ENCODE data around the gene SDHA.
A peak's percentile ranks its signal among the peaks of the same experiment; 100 is the strongest.
"Not testable (repeated sequence)": the region's sequence is repeated elsewhere in the genome, so short reads cannot be mapped to it uniquely, and the experiment has no call there.

The SDHA gene

DNA sequence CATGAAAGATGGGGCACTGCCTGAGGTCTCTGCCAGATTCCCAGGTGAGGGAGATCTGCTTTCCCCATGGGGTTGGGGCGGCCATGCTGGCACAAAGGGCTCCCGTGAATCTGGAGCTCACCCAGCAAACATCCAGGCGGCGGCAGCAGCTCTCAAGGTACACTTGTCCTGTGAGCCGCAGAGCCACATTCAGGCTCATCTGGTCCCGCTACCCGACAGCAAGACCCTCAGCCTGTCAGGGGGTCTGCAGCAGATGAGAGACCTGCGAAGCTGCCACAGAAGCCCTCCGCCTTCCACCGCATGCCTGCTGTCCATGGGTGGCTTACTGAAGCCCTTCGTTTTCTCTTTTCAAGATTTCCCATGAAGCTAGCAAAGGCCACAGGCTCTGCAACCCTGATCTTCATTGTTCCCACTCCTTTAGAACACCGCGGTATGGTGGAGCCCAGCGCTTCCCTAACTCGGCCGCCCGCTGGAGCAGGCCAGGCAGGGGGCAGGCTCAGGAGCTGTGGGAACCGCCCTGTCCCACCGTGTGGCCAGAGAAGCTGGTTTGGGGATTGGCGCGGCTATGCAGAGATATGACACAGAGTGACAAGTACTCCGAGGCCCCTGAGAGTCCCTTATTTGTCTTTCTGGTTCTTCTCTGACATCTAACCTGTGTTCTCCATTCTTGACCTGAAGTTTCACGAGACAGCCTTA, 18.0 kb upstream of the SDHA start:
- Mint-ChIP-seq H3K4me1 (peaks cover 11% of the 10 kb centered on the region), H3K9me3 (no peaks in the 10 kb centered on the region), H3K27ac (no peak overlapping the region), H3K36me3 (peaks cover 15% of the 10 kb centered on the region), H3K4me3 (no peak overlapping the region)
- DNase-seq (ENCODE audit: low spot score in 2 of 2) (no peak), ATAC-seq (no peak)

DNA sequence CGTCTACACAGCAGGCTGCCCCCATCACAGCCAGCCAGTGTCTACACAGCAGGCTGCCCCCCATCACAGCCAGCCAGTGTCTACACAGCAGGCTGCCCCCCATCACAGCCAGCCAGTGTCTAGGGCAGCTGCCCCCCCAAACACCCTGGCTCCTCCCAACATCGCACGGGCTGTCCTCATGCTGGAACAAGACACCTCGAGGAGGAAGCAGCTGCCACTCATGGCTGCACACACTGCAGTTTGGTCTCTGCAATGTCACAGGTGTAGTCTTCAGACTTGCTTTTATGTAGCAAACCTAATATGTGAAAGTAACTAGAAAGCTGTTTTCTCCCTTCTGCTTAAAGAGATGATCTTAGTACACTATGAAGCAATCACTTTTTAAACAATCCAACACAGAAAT, 17.1 kb upstream of the SDHA start:
- Mint-ChIP-seq H3K4me1 (peaks cover 5% of the 10 kb centered on the region), H3K4me3 (no peak overlapping the region), H3K9me3 (no peaks in the 10 kb centered on the region), H3K36me3 (peaks cover 24% of the 10 kb centered on the region), H3K27ac (peak overlapping the region; percentile 29)
- DNase-seq (ENCODE audit: low spot score in 2 of 2) (no peak), ATAC-seq (no peak)

DNA sequence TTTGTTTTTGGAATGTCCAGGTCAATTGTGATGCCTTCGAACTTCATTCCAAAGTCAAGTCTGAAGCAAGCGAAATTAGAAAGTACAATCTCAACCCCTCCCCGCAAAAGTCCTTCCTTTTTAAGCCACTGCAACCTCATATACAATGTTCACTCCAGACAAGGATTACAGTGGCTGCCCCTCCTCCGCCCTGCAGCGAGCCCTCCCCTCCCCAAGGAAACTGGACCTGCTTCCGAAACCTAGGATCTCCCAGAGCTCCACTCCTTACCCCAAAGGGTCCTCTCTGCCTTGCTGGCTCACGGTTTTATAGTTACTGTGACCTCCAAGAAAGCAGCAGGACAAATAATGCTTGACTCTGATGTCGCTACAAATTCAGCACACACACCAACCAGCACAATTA, 16.4 kb upstream of the SDHA start:
- no peak for ATAC-seq
- H3K4me1 Mint-ChIP-seq: peaks cover 5% of the 10 kb centered on the region
- peaks cover 30% of the 10 kb centered on the region for H3K36me3 Mint-ChIP-seq
- DNase-seq (ENCODE audit: low spot score in 2 of 2): no peak
- no peak overlapping the region for H3K27ac Mint-ChIP-seq
- H3K4me3 Mint-ChIP-seq: no peak overlapping the region
- no peaks in the 10 kb centered on the region for H3K9me3 Mint-ChIP-seq

DNA sequence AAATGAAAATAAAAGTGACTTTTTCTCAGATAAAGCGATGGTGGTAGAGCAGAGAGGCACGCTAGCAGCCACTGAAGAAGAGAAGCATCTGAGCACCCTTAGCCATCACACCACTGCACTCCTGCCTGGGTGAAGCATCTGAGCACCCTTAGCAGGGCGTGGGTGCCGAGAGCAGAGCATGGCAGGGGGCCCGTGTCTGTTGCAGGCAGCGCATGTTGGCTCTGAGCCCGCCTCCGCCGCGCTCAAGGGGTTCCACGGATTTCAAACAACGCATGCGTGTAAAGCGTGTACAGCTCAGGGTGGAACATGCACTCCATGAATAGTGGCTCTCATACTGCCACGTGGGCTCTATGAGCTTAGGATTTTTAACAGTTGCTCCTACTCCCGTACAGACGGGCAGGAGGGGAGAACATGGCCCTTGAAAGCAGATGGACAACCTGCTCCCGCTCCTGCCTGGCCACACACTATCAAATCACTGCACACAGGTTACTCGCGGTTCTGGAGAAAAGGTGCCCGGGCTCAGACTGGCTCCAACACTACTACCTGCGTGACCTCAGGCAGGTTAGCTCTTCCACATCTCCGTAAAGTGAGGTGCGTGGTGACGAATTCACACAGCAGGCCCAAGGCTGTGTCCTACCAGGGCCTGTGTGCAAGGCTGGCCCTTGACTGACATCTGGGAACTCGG, 14.7 kb upstream of the SDHA start:
- ATAC-seq (no peak), DNase-seq (ENCODE audit: low spot score in 2 of 2) (no peak)
- H3K36me3 Mint-ChIP-seq: peaks cover 47% of the 10 kb centered on the region
- H3K4me3 Mint-ChIP-seq: no peak overlapping the region
- H3K27ac Mint-ChIP-seq: no peak overlapping the region
- H3K9me3 Mint-ChIP-seq: no peaks in the 10 kb centered on the region
- peaks cover 19% of the 10 kb centered on the region for H3K4me1 Mint-ChIP-seq

DNA sequence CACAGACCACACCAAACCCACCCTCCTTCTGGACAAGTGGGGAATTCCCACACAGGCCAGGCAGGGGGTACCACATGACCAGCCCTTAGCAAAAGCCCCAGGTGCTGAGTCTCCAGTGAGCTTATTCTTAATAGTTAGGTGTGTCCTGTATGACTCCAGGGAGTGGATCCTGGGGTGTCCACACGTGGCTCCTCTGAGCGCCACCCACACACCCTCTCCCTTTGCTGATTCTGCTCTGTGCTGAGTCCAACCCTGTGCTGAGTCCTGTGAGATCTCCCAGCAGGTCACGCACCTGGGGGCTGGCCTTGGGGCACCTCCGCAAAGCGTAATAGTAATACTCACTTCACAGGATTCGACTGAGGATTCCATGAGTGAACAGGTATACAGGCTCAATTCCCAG, 14.1 kb upstream of the SDHA start:
- Mint-ChIP-seq H3K4me3 (no peak overlapping the region), H3K36me3 (peaks cover 47% of the 10 kb centered on the region), H3K9me3 (no peaks in the 10 kb centered on the region), H3K4me1 (peaks cover 24% of the 10 kb centered on the region), H3K27ac (no peak overlapping the region)
- ATAC-seq: no peak
- no peak for DNase-seq (ENCODE audit: low spot score in 2 of 2)

DNA sequence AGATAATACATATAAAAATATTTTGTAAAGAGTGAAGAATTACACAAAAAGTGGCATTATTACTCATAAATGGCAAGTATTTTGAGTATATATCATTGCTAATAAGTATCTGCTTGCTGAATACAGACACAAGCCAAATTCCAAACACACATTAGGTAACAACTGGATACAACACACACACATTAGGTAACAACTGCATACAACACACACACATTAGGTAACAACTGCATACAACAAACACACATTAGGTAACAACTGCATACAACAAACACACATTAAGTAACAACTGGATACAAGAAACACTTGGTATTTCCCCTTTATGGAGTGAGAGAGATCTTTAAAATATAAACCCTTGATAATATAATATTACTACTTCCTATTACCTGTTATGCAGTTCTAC, 13.7 kb upstream of the SDHA start:
- Mint-ChIP-seq H3K9me3 (no peaks in the 10 kb centered on the region), H3K4me3 (no peak overlapping the region), H3K36me3 (peaks cover 47% of the 10 kb centered on the region), H3K4me1 (peaks cover 26% of the 10 kb centered on the region), H3K27ac (no peak overlapping the region)
- ATAC-seq (no peak), DNase-seq (ENCODE audit: low spot score in 2 of 2) (no peak)

DNA sequence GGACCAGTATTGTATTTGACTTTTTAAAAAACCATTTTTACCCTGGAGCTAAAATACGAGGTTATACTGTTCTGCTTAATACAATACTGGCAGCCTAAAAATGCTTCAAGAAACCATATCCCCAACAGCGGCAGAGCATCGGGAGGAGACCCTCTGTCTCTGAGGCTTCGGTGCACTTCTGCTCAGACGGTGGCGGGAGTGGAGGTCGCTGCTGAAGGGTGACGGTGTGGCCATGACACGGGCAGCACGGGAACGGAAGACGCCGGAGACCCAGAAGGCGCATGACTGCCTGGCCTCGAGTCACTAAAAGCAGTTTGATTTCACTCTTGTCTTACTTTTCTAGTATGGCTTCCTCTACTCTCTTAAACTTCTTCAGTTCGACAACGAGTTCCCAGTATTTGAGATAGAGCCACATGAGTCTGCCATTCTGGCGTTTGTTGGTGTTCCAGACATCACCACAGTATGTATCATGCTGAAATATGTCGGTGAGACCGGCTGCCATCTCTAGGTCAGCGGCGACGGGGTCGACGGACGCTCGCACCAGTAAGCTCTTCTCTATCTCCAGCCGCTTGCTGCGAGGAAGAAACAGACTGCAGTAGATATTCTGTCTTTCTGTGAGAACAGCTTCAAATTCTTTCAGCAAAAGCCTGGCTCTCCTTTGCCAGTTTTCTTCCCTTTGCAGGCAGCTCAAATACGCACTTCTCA, 13.0 kb upstream of the SDHA start:
- Mint-ChIP-seq H3K4me3 (no peak overlapping the region), H3K36me3 (peaks cover 47% of the 10 kb centered on the region), H3K4me1 (peaks cover 33% of the 10 kb centered on the region), H3K27ac (no peak overlapping the region), H3K9me3 (no peaks in the 10 kb centered on the region)
- DNase-seq (ENCODE audit: low spot score in 2 of 2) (no peak), ATAC-seq (no peak)

DNA sequence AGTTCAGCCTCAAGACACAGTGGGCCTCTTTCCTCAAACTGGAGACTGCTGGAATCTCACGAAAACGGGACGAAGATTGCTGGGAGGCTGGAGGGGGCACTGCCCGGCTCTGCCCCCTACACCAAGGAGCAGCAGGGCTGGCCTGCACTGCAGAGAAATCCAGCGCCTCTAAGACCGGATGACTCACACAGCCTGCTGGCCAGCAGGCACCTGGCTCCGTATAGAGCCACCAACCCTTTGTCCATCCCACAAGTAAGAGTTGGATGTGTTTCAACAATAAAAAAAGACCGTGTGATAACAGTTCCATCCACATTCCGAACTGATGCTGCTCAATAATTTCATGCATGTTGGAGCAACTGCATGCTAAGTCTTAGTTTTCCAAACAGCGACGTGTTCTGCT, 11.7 kb upstream of the SDHA start:
- no peak for ATAC-seq
- peaks cover 47% of the 10 kb centered on the region for H3K36me3 Mint-ChIP-seq
- DNase-seq (ENCODE audit: low spot score in 2 of 2): no peak
- no peak overlapping the region for H3K4me3 Mint-ChIP-seq
- H3K4me1 Mint-ChIP-seq: peaks cover 37% of the 10 kb centered on the region
- no peaks in the 10 kb centered on the region for H3K9me3 Mint-ChIP-seq
- H3K27ac Mint-ChIP-seq: no peak overlapping the region

DNA sequence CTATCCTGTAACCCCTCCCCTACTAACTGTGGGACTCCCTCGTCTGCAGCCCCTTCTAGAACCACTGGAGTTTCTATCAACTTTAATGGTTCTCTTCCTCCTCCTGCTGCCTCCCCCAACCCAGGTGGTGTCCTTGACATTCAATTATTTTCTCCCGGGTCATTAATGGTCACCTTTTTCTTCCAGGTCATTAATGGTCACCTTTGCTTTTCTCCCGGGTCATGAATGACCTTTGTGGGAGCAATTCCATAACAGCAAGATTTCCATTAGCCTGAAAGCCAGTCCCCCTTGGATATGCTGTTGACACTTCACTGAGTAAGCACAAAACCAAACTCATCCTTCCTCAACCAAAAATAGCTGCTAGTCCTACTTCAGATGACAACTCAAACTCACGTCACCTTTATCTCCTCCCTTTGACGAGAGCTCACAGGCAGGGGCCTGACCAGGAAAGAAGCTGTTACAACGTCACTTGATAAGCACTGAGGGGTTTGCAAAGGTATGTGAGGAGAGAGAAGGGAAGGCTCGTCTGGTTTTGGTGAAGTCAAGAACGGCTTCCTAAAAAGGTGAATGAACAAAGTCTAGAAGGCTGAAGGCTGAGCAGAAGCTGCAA, 11.1 kb upstream of the SDHA start:
- ATAC-seq: no peak
- H3K27ac Mint-ChIP-seq: peak overlapping the region; percentile 18
- H3K4me3 Mint-ChIP-seq: no peak overlapping the region
- peaks cover 34% of the 10 kb centered on the region for H3K4me1 Mint-ChIP-seq
- DNase-seq (ENCODE audit: low spot score in 2 of 2): no peak
- H3K36me3 Mint-ChIP-seq: peaks cover 47% of the 10 kb centered on the region
- no peaks in the 10 kb centered on the region for H3K9me3 Mint-ChIP-seq

DNA sequence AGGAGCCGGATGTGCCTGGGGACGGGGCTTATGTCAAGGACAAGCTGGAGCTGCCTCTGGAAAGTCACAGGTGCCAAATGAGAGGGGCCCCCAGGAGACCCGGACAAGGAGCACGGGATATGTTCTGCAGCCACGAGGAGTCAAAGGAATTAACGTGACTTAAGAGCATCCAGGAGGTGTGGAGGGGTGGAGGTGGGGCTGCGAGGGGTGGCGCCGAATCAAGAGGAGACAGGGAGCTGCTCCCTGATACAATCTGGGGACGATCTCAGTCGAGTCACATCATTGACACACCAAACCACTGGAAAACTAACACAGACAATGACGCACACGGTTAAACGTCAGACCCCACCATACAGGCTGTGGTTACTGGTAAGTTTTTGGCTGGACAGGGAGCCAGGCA, 10.5 kb upstream of the SDHA start:
- H3K27ac Mint-ChIP-seq: peak overlapping the region; percentile 18
- H3K4me1 Mint-ChIP-seq: peaks cover 32% of the 10 kb centered on the region
- no peak for DNase-seq (ENCODE audit: low spot score in 2 of 2)
- no peak for ATAC-seq
- H3K4me3 Mint-ChIP-seq: no peak overlapping the region
- no peaks in the 10 kb centered on the region for H3K9me3 Mint-ChIP-seq
- peaks cover 47% of the 10 kb centered on the region for H3K36me3 Mint-ChIP-seq

DNA sequence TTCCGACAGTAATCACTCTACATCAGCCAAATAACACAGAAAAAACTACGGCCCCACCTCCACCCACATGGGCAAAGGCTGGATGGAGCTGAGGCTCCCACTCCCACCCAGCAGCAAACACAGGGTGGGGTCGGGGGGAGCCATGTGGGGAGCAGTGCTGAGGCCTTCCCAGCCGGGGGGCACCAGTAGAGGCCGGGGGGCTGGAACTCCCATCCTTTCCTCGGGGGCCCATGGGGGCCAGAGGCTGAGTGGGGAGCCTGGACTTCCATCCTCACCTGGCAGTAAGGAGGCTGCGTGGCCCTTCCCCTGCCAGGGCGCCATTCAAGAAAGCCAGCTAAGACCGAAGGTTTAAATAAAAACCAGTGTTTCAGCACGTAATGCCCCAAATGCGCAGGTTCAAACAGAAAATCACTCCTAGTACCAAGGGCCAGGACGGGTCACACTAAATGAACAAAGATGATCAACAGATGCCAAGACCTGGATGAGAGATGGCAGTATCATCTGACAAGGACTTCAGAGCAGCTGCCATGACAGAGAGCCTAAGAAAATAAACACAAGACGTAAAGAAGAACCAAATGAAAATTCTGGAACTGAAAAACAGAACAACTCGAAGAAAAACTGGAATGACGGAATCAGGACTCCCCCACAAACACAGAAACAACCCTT, 9.5 kb upstream of the SDHA start:
- H3K4me1 Mint-ChIP-seq: peaks cover 35% of the 10 kb centered on the region
- DNase-seq (ENCODE audit: low spot score in 2 of 2) (no peak), ATAC-seq (no peak)
- H3K36me3 Mint-ChIP-seq: peaks cover 50% of the 10 kb centered on the region
- no peaks in the 10 kb centered on the region for H3K9me3 Mint-ChIP-seq
- H3K27ac Mint-ChIP-seq: peak overlapping the region; percentile 65
- H3K4me3 Mint-ChIP-seq: no peak overlapping the region

DNA sequence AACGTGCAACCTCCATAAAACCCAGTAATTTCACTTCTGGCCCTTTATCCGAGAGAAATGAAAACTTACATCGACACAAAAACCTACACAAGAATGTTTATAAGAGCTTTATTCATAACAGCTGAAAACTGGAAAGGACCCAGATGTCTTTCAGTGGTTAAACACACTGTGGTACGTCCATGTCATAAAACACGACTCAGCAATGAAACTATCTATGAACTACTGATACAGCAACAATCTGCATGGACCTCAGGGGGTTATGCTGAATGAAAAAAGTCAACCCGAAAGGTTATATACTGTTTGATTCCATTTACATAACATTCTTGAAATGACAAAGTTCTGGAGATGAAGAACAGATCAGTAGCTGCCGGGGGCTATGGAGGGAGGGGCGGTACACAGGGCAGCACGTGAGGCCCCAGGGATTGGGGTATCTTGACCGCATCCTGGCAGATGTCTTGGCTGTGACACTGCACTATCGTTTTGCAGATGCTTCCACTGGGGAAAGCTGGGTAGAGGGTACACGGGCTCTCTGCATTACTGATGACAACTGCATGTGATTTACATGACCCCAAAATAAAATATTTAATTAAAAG, 4.2 kb upstream of the SDHA start:
- no peak for DNase-seq (ENCODE audit: low spot score in 2 of 2)
- Mint-ChIP-seq H3K4me3 (no peak overlapping the region), H3K36me3 (peaks cover 40% of the 10 kb centered on the region), H3K9me3 (no peaks in the 10 kb centered on the region), H3K4me1 (peaks cover 50% of the 10 kb centered on the region), H3K27ac (no peak overlapping the region)
- no peak for ATAC-seq

DNA sequence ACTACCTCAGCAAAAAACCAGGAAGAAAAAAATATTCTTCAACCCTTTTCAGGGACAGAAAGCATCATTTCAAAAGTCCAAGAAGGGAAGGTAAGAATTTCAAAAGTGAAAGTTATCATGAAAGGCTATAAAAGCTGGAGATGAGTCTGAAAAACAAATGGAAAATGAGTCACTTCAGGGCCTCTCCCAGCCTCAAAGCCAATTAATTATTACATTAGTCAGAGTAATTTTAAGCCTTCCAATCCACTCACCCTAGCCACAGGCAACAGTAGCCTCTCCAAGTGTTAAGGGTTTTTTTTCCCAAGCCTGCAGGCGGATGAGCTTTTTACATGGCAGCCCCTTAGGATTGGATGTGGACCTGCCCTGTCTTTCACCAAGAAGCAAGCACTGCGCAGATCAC, 2.9 kb upstream of the SDHA start:
- H3K9me3 Mint-ChIP-seq; DNase-seq (ENCODE audit: low spot score in 2 of 2); ATAC-seq: not testable (repeated sequence)
- Mint-ChIP-seq H3K4me3 (peak overlapping the region; percentile 13), H3K27ac (peak overlapping the region; percentile 45), H3K36me3 (peaks cover 45% of the 10 kb centered on the region), H3K4me1 (peaks cover 46% of the 10 kb centered on the region)

DNA sequence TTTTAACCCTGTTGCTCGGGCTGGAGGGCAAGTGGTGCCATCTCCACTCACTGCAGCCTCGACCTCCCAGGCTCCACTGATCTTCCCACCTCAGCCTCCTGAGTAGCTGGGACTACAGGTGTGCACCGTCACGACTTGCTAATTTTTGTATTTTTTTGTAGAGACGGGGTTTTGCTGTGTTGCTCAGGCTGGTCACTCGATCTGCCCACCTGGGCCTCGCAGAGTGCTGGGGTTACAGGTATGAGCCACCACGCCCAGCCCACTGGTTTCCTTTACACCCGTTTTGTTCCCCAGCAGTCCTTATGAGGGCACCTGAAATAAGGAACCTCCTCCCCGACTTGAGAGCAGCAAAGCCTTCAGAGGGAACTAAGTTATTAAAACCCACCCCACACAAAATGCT, 2.0 kb upstream of the SDHA start:
- H3K4me3 Mint-ChIP-seq: peak overlapping the region; percentile 13
- H3K4me1 Mint-ChIP-seq: peaks cover 50% of the 10 kb centered on the region
- H3K27ac Mint-ChIP-seq: not testable (repeated sequence)

More for the DNA sequence above, 2.0 kb upstream of the SDHA start:
- peaks cover 45% of the 10 kb centered on the region for H3K36me3 Mint-ChIP-seq
- DNase-seq (ENCODE audit: low spot score in 2 of 2); H3K9me3 Mint-ChIP-seq; ATAC-seq: not testable (repeated sequence)

Measured in stimulated activated effector memory CD8-positive, alpha-beta T cell treated with anti-CD3 and anti-CD28 coated beads, Interleukin-12 subunit alpha, Interleukin-12 subunit beta, amount 100 ng/mL, for 72 hours (primary cell).